Measurements from ENCODE around the gene AACS. TPM values are rescaled to one million over a fixed set of nuclear protein-coding genes. Genes with fewer than 3 reads are reported as not detected.

The AACS gene
- total RNA-seq, 1 donor, result 12.0 TPM

GRCh38 chr12:125129591-125130255 lies 64.5 kb downstream of the AACS start:
- no peak for DNase-seq (ENCODE audit: low read depth)
- no peak for TF ChIP-seq CTCF (IDR thresholded peaks at IDR 0.05; ENCODE audit: insufficient read depth, low read length)
- no peak overlapping the region for H3K4me3 ChIP-seq (ENCODE audit: low read depth, low read length)

- no peak for TF ChIP-seq CTCF (IDR thresholded peaks at IDR 0.05; ENCODE audit: insufficient read depth, low read length)
- no peak for DNase-seq (ENCODE audit: low read depth)
- H3K4me3 ChIP-seq (ENCODE audit: low read depth, low read length), result no peak overlapping the region
These were observed 66.7 kb downstream of the AACS start for GRCh38 chr12:125131958-125132357.

GRCh38 chr12:125132698-125133400 lies 67.6 kb downstream of the AACS start:
- no peak for DNase-seq (ENCODE audit: low read depth)
- H3K4me3 ChIP-seq (ENCODE audit: low read depth, low read length), result no peak overlapping the region
- no peak for TF ChIP-seq CTCF (IDR thresholded peaks at IDR 0.05; ENCODE audit: insufficient read depth, low read length)

- TF ChIP-seq CTCF (IDR thresholded peaks at IDR 0.05; ENCODE audit: insufficient read depth, low read length), result no peak
- H3K4me3 ChIP-seq (ENCODE audit: low read depth, low read length), result no peak overlapping the region
- DNase-seq (ENCODE audit: low read depth), result no peak
These were observed 68.4 kb downstream of the AACS start for GRCh38 chr12:125133616-125134015.

GRCh38 chr12:125134576-125134975 lies 69.3 kb downstream of the AACS start:
- H3K4me3 ChIP-seq (ENCODE audit: low read depth, low read length), result no peak overlapping the region
- no peak for TF ChIP-seq CTCF (IDR thresholded peaks at IDR 0.05; ENCODE audit: insufficient read depth, low read length)
- no peak for DNase-seq (ENCODE audit: low read depth)

GRCh38 chr12:125135906-125136305 lies 70.7 kb downstream of the AACS start:
- DNase-seq (ENCODE audit: low read depth), result no peak
- TF ChIP-seq CTCF (IDR thresholded peaks at IDR 0.05; ENCODE audit: insufficient read depth, low read length), result no peak
- no peak overlapping the region for H3K4me3 ChIP-seq (ENCODE audit: low read depth, low read length)

Measured in fibroblast of the aortic adventitia (primary cell).